Measurements from ENCODE around the gene COL11A2. TPM values are rescaled to one million over a fixed set of nuclear protein-coding genes. Genes with fewer than 3 reads are reported as not detected.

The COL11A2 gene
- total RNA-seq, 1 donor from 2014 or later, result 11.9 TPM

GRCh38 chr6:33192671-33193602 is 670 bp upstream of the COL11A2 start:
- peaks cover 46% of the 10 kb centered on the region for H3K4me1 Mint-ChIP-seq (ENCODE audit: unreplicated experiment)
- H3K27me3 Mint-ChIP-seq, result peaks cover 35% of the 10 kb centered on the region
- peak overlapping the region; percentile 87 for H3K4me3 Mint-ChIP-seq
- no peak for TF ChIP-seq CTCF (conservative IDR thresholded peaks at IDR 0.05)
- DNase-seq (ENCODE audit: extremely low spot score, unreplicated experiment), result no peak
- no peak overlapping the region for H3K27ac Mint-ChIP-seq
- no peaks in the 10 kb centered on the region for H3K9me3 Mint-ChIP-seq
- peaks cover 20% of the 10 kb centered on the region for H3K36me3 Mint-ChIP-seq

- no peak for DNase-seq (ENCODE audit: extremely low spot score, unreplicated experiment)
- H3K27ac Mint-ChIP-seq, result no peak overlapping the region
- H3K4me1 Mint-ChIP-seq (ENCODE audit: unreplicated experiment), result peaks cover 38% of the 10 kb centered on the region
- H3K27me3 Mint-ChIP-seq, result peaks cover 45% of the 10 kb centered on the region
- peak overlapping the region; percentile 65 for H3K4me3 Mint-ChIP-seq
- peaks cover 12% of the 10 kb centered on the region for H3K36me3 Mint-ChIP-seq
- TF ChIP-seq CTCF (conservative IDR thresholded peaks at IDR 0.05), result no peak
- H3K9me3 Mint-ChIP-seq, result no peaks in the 10 kb centered on the region
Measured at GRCh38 chr6:33191383-33192104, 723 bp downstream of the COL11A2 start.

- no peak for TF ChIP-seq CTCF (conservative IDR thresholded peaks at IDR 0.05)
- Mint-ChIP-seq H3K4me3 (peak overlapping the region; percentile 15), H3K9me3 (no peaks in the 10 kb centered on the region), H3K27me3 (peaks cover 47% of the 10 kb centered on the region), H3K4me1 (ENCODE audit: unreplicated experiment) (peaks cover 37% of the 10 kb centered on the region), H3K27ac (no peak overlapping the region), H3K36me3 (peaks cover 6% of the 10 kb centered on the region)
- DNase-seq (ENCODE audit: extremely low spot score, unreplicated experiment), result no peak
Measured at GRCh38 chr6:33190504-33191107, 1.7 kb downstream of the COL11A2 start.

- no peak for TF ChIP-seq CTCF (conservative IDR thresholded peaks at IDR 0.05)
- no peaks in the 10 kb centered on the region for H3K36me3 Mint-ChIP-seq
- no peak overlapping the region for H3K27ac Mint-ChIP-seq
- no peak overlapping the region for H3K4me3 Mint-ChIP-seq
- no peaks in the 10 kb centered on the region for H3K9me3 Mint-ChIP-seq
- H3K4me1 Mint-ChIP-seq (ENCODE audit: unreplicated experiment), result peaks cover 32% of the 10 kb centered on the region
- H3K27me3 Mint-ChIP-seq, result peaks cover 47% of the 10 kb centered on the region
- no peak for DNase-seq (ENCODE audit: extremely low spot score, unreplicated experiment)
Measured at GRCh38 chr6:33189625-33190448, 2.4 kb downstream of the COL11A2 start.

GRCh38 chr6:33189164-33189563 is 3.1 kb downstream of the COL11A2 start:
- no peak overlapping the region for H3K4me3 Mint-ChIP-seq
- peaks cover 49% of the 10 kb centered on the region for H3K27me3 Mint-ChIP-seq
- no peaks in the 10 kb centered on the region for H3K36me3 Mint-ChIP-seq

More at GRCh38 chr6:33189164-33189563, 3.1 kb downstream of the COL11A2 start:
- Mint-ChIP-seq H3K4me1 (ENCODE audit: unreplicated experiment) (peaks cover 28% of the 10 kb centered on the region), H3K9me3 (no peaks in the 10 kb centered on the region), H3K27ac (no peak overlapping the region)
- no peak for TF ChIP-seq CTCF (conservative IDR thresholded peaks at IDR 0.05)
- no peak for DNase-seq (ENCODE audit: extremely low spot score, unreplicated experiment)
